K562 (cell line): ENCODE results near the gene EIF2S1. TPM values are rescaled to one million over a fixed set of nuclear protein-coding genes. Genes with fewer than 3 reads are reported as not detected.

ENCODE experiments used
- BHLHE40 ChIP-seq: IDR thresholded peaks from 2 replicates; pipeline ENCODE4 v1.6.1; 2011; ENCODE audit warnings: low read length, improper control_type of control experiment
- CCAR2 ChIP-seq: fragments of 200-400 bp; formaldehyde crosslinking; IDR thresholded peaks from 2 replicates; pipeline ENCODE4 v1.6.1; 2017; ENCODE audit warnings: mild to moderate bottlenecking, low read depth, low read length
- ESRRB ChIP-seq: fragments of 250-450 bp; sonication (Bioruptor Pico); IDR thresholded peaks from 2 replicates; pipeline ENCODE4 v1.5.0; 2020; ENCODE audit warnings: mild to moderate bottlenecking, moderate library complexity, borderline replicate concordance
- HDAC6 ChIP-seq: IDR thresholded peaks from 2 replicates; pipeline ENCODE4 v1.6.1; 2012; ENCODE audit warnings: low read depth, mild to moderate bottlenecking, control low read depth, inconsistent platforms, low read length, moderate library complexity
- NUFIP1 ChIP-seq: fragments of 450-650 bp; IDR thresholded peaks from 2 replicates; pipeline ENCODE4 v1.6.1; 2018; ENCODE audit not compliant: partially characterized antibody
- POU5F1 ChIP-seq: fragments of 150-350 bp; IDR thresholded peaks from 2 replicates; pipeline ENCODE4 v1.6.1; 2014; ENCODE audit warnings: borderline replicate concordance, low read length, low read depth, mild to moderate bottlenecking; ENCODE audit not compliant: partially characterized antibody
- RBM15 ChIP-seq: fragments of 200-400 bp; formaldehyde crosslinking; IDR thresholded peaks from 2 replicates; pipeline ENCODE4 v1.6.1; 2018; ENCODE audit warnings: mild to moderate bottlenecking, low read length, moderate library complexity; ENCODE audit not compliant: insufficient read depth
- RBM39 ChIP-seq: fragments of 200-400 bp; formaldehyde crosslinking; optimal IDR thresholded peaks from 2 replicates; pipeline ENCODE3; 2018; ENCODE audit warnings: low read depth, low read length
- SRSF7 ChIP-seq: fragments of 200-400 bp; formaldehyde crosslinking; optimal IDR thresholded peaks from 2 replicates; pipeline ENCODE3; 2017; ENCODE audit warnings: mild to moderate bottlenecking, low read depth, low read length
- TCF7L2 ChIP-seq: fragments of 150-350 bp; IDR thresholded peaks from 2 replicates; pipeline ENCODE4 v1.6.1; 2016; ENCODE audit warnings: low read depth, mild to moderate bottlenecking, low read length, moderate library complexity
- U2AF2 ChIP-seq: fragments of 200-400 bp; formaldehyde crosslinking; optimal IDR thresholded peaks from 2 replicates; pipeline ENCODE3; 2017; ENCODE audit warnings: low read depth, mild to moderate bottlenecking, low read length
- ZNF224 ChIP-seq: sonication (generic); formaldehyde crosslinking; IDR thresholded peaks from 2 replicates; pipeline ENCODE4 v1.8.0; 2022; ENCODE audit warnings: mild to moderate bottlenecking, missing genetic modification reagents
- ZNF24 ChIP-seq: fragments of 450-650 bp; IDR thresholded peaks from 2 replicates; pipeline ENCODE4 v1.6.1; 2016
- ZNF282 ChIP-seq: sonication (generic); formaldehyde crosslinking; IDR thresholded peaks from 2 replicates; pipeline ENCODE4 v1.8.1; 2023; ENCODE audit warnings: missing genetic modification reagents
- ZNF586 ChIP-seq: fragments of 450-650 bp; formaldehyde crosslinking; conservative IDR thresholded peaks from 2 replicates; pipeline ENCODE4 v1.4.0; 2020; ENCODE audit warnings: mild to moderate bottlenecking, moderate library complexity
- polyA plus RNA-seq, 8 experiments: library from polyadenylated mRNA; depleted of rRNA in 4 of 8; stranded (reverse) in 5 of 8; unstranded in 3 of 8; fragments of >200 nt; fragmentation: Nextera tagmentation in 2 of 8; fragmentation: Illumina TruSeq in 1 of 8; extraction: Ambion mirVana in 2 of 8; extraction: Trizol in 1 of 8; gene quantifications; 2 replicates each; pipeline versions ENCODE4 v1.2.1 to v1.2.3, GENCODE V29; 2011 to 2014; ENCODE audit warnings: inconsistent platforms in 1 of 8, missing spikeins in 1 of 8
- total RNA-seq, 7 experiments: library from RNA; depleted of rRNA in 6 of 7; stranded (reverse); fragments of >200 nt in 6 of 7; fragmentation: Illumina TruSeq in 2 of 7; extraction: Trizol in 2 of 7; gene quantifications; 2 replicates each; pipeline versions ENCODE4 v1.2.1 to v1.2.3, GENCODE V29; 2011 to 2021; ENCODE audit warnings: low replicate concordance in 1 of 7
- TF ChIP-seq, protein P1 (sequence below): sonication (generic); formaldehyde crosslinking; IDR thresholded peaks from 2 replicates; pipeline ENCODE4 v1.8.0; 2022; ENCODE audit warnings: mild to moderate bottlenecking, low read depth, missing genetic modification reagents
- TF ChIP-seq, protein P2 (sequence below): fragments of 450-650 bp; IDR thresholded peaks from 2 replicates; pipeline ENCODE4 v1.6.1; 2017; ENCODE audit warnings: antibody characterized with exemption, mild to moderate bottlenecking

The EIF2S1 gene
- total and polyA plus RNA-seq, 9 of the 15 experiments (the other 6 are each of a cell fraction or from before 2014, with no cell fraction given): 216 to 1,018 (median 332) TPM

DNA sequence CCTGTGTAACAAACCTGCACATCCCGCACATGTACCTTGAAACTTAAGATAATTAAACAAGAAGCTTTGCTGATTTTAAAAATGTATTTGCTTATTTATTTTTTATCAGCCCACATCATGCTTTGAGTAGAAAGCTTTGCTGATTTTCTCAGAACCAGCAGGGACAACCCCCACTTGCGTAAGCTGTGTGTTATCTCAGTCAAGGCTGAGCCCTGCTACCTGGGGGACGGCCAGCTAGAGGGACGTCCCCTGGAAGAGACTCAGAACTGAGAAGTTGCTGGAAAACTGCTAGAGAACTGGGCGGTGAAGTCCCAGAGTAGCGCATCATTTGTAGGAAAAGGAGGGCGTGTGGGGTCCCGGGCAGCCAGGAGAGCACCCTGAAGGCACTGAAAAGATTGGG lies 56.0 kb downstream of the EIF2S1 start (continued):
- TF ChIP-seq ESRRB (CRISPR knock-in tag): no peak
- no peak for TF ChIP-seq ZNF586 (CRISPR knock-in tag)
- no peak for TF ChIP-seq TCF7L2
- no peak for TF ChIP-seq NUFIP1
- TF ChIP-seq ZNF282 (CRISPR knock-in tag): no peak
- no peak for TF ChIP-seq RBM15
- TF ChIP-seq BHLHE40: no peak
- no peak for TF ChIP-seq SRSF7
- TF ChIP-seq, protein P1, sequence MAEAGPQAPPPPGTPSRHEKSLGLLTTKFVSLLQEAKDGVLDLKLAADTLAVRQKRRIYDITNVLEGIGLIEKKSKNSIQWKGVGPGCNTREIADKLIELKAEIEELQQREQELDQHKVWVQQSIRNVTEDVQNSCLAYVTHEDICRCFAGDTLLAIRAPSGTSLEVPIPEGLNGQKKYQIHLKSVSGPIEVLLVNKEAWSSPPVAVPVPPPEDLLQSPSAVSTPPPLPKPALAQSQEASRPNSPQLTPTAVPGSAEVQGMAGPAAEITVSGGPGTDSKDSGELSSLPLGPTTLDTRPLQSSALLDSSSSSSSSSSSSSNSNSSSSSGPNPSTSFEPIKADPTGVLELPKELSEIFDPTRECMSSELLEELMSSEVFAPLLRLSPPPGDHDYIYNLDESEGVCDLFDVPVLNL (CRISPR knock-in tag): no peak
- no peak for TF ChIP-seq RBM39
- TF ChIP-seq HDAC6: no peak
- TF ChIP-seq, protein P2, sequence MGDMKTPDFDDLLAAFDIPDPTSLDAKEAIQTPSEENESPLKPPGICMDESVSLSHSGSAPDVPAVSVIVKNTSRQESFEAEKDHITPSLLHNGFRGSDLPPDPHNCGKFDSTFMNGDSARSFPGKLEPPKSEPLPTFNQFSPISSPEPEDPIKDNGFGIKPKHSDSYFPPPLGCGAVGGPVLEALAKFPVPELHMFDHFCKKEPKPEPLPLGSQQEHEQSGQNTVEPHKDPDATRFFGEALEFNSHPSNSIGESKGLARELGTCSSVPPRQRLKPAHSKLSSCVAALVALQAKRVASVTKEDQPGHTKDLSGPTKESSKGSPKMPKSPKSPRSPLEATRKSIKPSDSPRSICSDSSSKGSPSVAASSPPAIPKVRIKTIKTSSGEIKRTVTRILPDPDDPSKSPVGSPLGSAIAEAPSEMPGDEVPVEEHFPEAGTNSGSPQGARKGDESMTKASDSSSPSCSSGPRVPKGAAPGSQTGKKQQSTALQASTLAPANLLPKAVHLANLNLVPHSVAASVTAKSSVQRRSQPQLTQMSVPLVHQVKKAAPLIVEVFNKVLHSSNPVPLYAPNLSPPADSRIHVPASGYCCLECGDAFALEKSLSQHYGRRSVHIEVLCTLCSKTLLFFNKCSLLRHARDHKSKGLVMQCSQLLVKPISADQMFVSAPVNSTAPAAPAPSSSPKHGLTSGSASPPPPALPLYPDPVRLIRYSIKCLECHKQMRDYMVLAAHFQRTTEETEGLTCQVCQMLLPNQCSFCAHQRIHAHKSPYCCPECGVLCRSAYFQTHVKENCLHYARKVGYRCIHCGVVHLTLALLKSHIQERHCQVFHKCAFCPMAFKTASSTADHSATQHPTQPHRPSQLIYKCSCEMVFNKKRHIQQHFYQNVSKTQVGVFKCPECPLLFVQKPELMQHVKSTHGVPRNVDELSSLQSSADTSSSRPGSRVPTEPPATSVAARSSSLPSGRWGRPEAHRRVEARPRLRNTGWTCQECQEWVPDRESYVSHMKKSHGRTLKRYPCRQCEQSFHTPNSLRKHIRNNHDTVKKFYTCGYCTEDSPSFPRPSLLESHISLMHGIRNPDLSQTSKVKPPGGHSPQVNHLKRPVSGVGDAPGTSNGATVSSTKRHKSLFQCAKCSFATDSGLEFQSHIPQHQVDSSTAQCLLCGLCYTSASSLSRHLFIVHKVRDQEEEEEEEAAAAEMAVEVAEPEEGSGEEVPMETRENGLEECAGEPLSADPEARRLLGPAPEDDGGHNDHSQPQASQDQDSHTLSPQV: 0 out of 2 replicates have a peak, but pooled peaks have one; percentile 16
- TF ChIP-seq U2AF2: no peak
- no peak for TF ChIP-seq ZNF24
- no peak for TF ChIP-seq ZNF224 (CRISPR knock-in tag)
- TF ChIP-seq POU5F1: no peak
- no peak for TF ChIP-seq CCAR2
